Endothelial cell (in vitro differentiated cells): ENCODE results near the gene MARCO. TPM values are rescaled to one million over a fixed set of nuclear protein-coding genes. Genes with fewer than 3 reads are reported as not detected.

Experiments used
- DNase-seq: peaks from one replicate; pipeline ENCODE4 v3.0.0; 2021; ENCODE audit warnings: low spot score
- H3K27ac Mint-ChIP-seq: one replicate; pipeline ENCODE4 v1.8.0; 2021; ENCODE audit warnings: mixed read lengths, inconsistent platforms; ENCODE audit not compliant: unreplicated experiment
- H3K27me3 Mint-ChIP-seq: one replicate; pipeline ENCODE4 v1.8.0; 2021; ENCODE audit warnings: mild to moderate bottlenecking, moderate library complexity, mixed read lengths, inconsistent platforms; ENCODE audit not compliant: unreplicated experiment
- H3K36me3 Mint-ChIP-seq: one replicate; pipeline ENCODE4 v1.8.0; 2021; ENCODE audit warnings: mild to moderate bottlenecking, low read depth, mixed read lengths, inconsistent platforms; ENCODE audit not compliant: unreplicated experiment
- H3K4me1 Mint-ChIP-seq: one replicate; pipeline ENCODE4 v1.8.0; 2021; ENCODE audit warnings: mild to moderate bottlenecking, mixed read lengths, inconsistent platforms; ENCODE audit not compliant: unreplicated experiment
- H3K4me3 Mint-ChIP-seq: one replicate; pipeline ENCODE4 v1.8.0; 2021; ENCODE audit warnings: mild to moderate bottlenecking, mixed read lengths, inconsistent platforms; ENCODE audit not compliant: unreplicated experiment
- H3K9me3 Mint-ChIP-seq: one replicate; pipeline ENCODE4 v1.8.0; 2021; ENCODE audit warnings: mixed read lengths, inconsistent platforms; ENCODE audit not compliant: unreplicated experiment
- CTCF ChIP-seq: fragments of 200-600 bp; sonication (generic); IDR thresholded peaks from one replicate; pipeline ENCODE4 v1.5.0; 2021; ENCODE audit warnings: antibody characterized with exemption; ENCODE audit not compliant: unreplicated experiment
- total RNA-seq: library from RNA; stranded (reverse); fragmentation: NEBNext Ultra II Directional; extraction: Animal tissue kit (Norgen Biotek cat#: 25700); gene quantifications from one replicate; pipeline ENCODE4 v1.2.1, GENCODE V29; 2021; ENCODE audit not compliant: unreplicated experiment

Gene MARCO
- total RNA-seq, 1 donor from 2014 or later, result not detected

- no peak for DNase-seq
- Mint-ChIP-seq H3K36me3 (no peaks in the 10 kb centered on the region), H3K27ac (no peak overlapping the region), H3K27me3 (no peaks in the 10 kb centered on the region), H3K4me3 (no peak overlapping the region), H3K9me3 (no peaks in the 10 kb centered on the region), H3K4me1 (no peaks in the 10 kb centered on the region)
- no peak for TF ChIP-seq CTCF
Observed at GRCh38 chr2:118971245-118972122, 29.5 kb downstream of the MARCO start.

GRCh38 chr2:118973542-118973951 is 31.6 kb downstream of the MARCO start:
- no peaks in the 10 kb centered on the region for H3K36me3 Mint-ChIP-seq
- no peak for TF ChIP-seq CTCF
- no peak overlapping the region for H3K4me3 Mint-ChIP-seq
- peaks cover 2% of the 10 kb centered on the region for H3K27me3 Mint-ChIP-seq
- no peak overlapping the region for H3K27ac Mint-ChIP-seq
- H3K9me3 Mint-ChIP-seq, result no peaks in the 10 kb centered on the region
- DNase-seq, result no peak
- no peaks in the 10 kb centered on the region for H3K4me1 Mint-ChIP-seq

GRCh38 chr2:118974103-118974993 is 32.4 kb downstream of the MARCO start:
- H3K27me3 Mint-ChIP-seq, result peaks cover 2% of the 10 kb centered on the region
- no peaks in the 10 kb centered on the region for H3K36me3 Mint-ChIP-seq
- H3K9me3 Mint-ChIP-seq, result no peaks in the 10 kb centered on the region
- no peak for DNase-seq
- TF ChIP-seq CTCF, result no peak
- H3K4me1 Mint-ChIP-seq, result no peaks in the 10 kb centered on the region
- no peak overlapping the region for H3K4me3 Mint-ChIP-seq
- H3K27ac Mint-ChIP-seq, result no peak overlapping the region

GRCh38 chr2:118975133-118975532 is 33.1 kb downstream of the MARCO start:
- H3K4me1 Mint-ChIP-seq, result no peaks in the 10 kb centered on the region
- TF ChIP-seq CTCF, result no peak
- no peaks in the 10 kb centered on the region for H3K9me3 Mint-ChIP-seq
- no peaks in the 10 kb centered on the region for H3K36me3 Mint-ChIP-seq
- H3K27me3 Mint-ChIP-seq, result peaks cover 3% of the 10 kb centered on the region
- DNase-seq, result no peak
- H3K27ac Mint-ChIP-seq, result no peak overlapping the region
- H3K4me3 Mint-ChIP-seq, result no peak overlapping the region
